ENCODE results near the gene GTF2IRD1. TPM values are rescaled to one million over a fixed set of nuclear protein-coding genes. Genes with fewer than 3 reads are reported as not detected.

Gene GTF2IRD1
- total RNA-seq, 1 experiment from 2014 or later: 42.9 TPM

DNA sequence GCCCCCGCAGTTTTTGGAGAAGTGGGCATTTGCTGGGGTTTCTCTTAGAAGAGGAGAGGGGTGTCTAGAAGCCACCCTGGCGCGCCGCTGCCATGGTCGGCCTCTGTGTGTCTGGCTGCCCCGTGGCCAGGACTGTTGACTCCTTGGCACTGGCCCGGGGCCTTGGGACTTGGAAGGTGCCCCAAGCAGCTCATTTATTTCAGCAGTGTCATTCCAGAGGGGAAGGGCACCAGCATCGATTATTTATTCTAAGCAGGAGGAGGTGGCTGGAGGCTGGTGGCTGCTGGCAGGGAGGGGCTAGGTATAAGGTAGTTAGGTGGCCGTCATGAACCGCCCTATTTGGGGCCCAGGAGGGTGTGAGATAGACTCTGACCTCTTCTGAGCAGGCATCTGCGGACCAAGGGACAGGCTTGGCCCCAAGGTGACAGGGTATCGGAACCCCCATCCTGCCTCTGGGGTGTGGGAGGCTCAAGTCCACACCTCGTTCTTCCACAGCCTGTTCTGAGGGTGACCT is 1.6 kb downstream of the GTF2IRD1 start (continued):
- TF ChIP-seq, protein P1, sequence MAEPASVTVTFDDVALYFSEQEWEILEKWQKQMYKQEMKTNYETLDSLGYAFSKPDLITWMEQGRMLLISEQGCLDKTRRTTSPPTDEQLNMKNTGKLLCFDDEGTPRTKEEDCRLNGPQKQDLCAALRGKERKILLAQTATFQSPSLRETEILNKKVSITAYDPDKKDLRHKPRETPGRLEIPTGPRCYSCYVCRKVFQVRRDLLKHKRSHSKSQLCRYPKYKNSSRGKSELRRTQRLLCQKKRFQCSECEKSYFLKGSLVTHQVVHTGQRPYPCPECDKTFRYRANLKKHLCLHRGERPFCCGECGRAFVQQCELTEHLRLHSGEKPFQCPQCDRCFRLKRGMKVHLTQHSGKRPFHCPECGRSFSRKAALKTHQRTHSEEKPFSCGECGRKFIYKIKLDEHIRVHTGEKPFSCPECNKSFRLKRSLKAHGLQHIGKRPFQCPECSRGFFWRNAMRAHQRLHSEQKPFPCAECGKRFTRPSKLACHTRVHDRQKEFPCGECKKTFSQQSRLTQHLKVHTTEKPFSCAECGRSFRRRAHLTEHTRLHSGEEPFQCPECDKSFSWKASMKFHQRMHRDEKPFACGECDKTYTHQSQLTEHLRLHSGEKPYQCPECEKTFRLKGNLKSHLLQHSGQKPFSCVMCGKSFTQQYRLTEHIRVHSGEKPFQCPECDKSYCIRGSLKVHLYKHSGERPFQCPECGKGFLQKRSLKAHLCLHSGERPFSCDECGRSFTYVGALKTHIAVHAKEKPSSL (CRISPR knock-in tag; conservative IDR thresholded peaks at IDR 0.05): no peak
- TF ChIP-seq ZNF423 (CRISPR knock-in tag; IDR thresholded peaks at IDR 0.05) (no peak), CREM (CRISPR knock-in tag; IDR thresholded peaks at IDR 0.05) (no peak), MYBL2 (CRISPR knock-in tag; IDR thresholded peaks at IDR 0.05) (no peak), ESRRA (CRISPR knock-in tag; IDR thresholded peaks at IDR 0.05; ENCODE audit: borderline replicate concordance) (no peak), ZNF317 (CRISPR knock-in tag; IDR thresholded peaks at IDR 0.05; ENCODE audit: borderline replicate concordance, low read depth) (no peak), TCF7 (CRISPR knock-in tag; IDR thresholded peaks at IDR 0.05; ENCODE audit: low read depth) (no peak)
- TF ChIP-seq, protein P2, sequence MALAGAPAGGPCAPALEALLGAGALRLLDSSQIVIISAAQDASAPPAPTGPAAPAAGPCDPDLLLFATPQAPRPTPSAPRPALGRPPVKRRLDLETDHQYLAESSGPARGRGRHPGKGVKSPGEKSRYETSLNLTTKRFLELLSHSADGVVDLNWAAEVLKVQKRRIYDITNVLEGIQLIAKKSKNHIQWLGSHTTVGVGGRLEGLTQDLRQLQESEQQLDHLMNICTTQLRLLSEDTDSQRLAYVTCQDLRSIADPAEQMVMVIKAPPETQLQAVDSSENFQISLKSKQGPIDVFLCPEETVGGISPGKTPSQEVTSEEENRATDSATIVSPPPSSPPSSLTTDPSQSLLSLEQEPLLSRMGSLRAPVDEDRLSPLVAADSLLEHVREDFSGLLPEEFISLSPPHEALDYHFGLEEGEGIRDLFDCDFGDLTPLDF (CRISPR knock-in tag; IDR thresholded peaks at IDR 0.05): no peak
- TF ChIP-seq, protein P3, sequence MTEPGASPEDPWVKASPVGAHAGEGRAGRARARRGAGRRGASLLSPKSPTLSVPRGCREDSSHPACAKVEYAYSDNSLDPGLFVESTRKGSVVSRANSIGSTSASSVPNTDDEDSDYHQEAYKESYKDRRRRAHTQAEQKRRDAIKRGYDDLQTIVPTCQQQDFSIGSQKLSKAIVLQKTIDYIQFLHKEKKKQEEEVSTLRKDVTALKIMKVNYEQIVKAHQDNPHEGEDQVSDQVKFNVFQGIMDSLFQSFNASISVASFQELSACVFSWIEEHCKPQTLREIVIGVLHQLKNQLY (CRISPR knock-in tag; IDR thresholded peaks at IDR 0.05): no peak
- TF ChIP-seq, protein P4, sequence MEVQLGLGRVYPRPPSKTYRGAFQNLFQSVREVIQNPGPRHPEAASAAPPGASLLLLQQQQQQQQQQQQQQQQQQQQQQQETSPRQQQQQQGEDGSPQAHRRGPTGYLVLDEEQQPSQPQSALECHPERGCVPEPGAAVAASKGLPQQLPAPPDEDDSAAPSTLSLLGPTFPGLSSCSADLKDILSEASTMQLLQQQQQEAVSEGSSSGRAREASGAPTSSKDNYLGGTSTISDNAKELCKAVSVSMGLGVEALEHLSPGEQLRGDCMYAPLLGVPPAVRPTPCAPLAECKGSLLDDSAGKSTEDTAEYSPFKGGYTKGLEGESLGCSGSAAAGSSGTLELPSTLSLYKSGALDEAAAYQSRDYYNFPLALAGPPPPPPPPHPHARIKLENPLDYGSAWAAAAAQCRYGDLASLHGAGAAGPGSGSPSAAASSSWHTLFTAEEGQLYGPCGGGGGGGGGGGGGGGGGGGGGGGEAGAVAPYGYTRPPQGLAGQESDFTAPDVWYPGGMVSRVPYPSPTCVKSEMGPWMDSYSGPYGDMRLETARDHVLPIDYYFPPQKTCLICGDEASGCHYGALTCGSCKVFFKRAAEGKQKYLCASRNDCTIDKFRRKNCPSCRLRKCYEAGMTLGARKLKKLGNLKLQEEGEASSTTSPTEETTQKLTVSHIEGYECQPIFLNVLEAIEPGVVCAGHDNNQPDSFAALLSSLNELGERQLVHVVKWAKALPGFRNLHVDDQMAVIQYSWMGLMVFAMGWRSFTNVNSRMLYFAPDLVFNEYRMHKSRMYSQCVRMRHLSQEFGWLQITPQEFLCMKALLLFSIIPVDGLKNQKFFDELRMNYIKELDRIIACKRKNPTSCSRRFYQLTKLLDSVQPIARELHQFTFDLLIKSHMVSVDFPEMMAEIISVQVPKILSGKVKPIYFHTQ (CRISPR knock-in tag; IDR thresholded peaks at IDR 0.05): no peak

DNA sequence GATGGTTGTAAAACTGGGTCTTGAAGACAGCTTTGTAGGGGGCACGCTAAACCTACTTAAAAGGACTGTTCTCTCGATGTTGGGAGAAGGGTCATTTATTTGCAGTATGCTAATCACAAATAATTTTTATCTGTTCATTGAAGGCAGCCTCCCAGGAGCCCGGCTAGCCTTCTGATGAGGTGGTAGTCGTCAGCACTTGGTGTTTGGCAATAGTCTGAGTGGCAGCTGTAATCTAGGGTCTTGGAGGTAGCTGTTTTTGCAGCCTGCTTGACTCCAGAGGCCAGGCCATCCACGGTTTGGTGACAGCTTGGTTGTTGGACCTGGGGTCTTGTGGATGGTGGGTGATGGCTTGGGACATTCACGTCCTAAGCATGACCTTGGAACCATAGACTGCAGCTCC is 2.2 kb downstream of the GTF2IRD1 start:
- DNase-seq (ENCODE audit: low spot score) (no peak), ATAC-seq (no peak)
- Mint-ChIP-seq H3K4me1 (peaks cover 13% of the 10 kb centered on the region), H3K36me3 (no peaks in the 10 kb centered on the region), H3K4me3 (no peak overlapping the region), H3K27ac (no peak overlapping the region; the same call in 1 of the 2 replicates), H3K27me3 (ENCODE audit: low read depth) (no peaks in the 10 kb centered on the region), H3K9me3 (no peaks in the 10 kb centered on the region)
- TF ChIP-seq FOXK1 (CRISPR knock-in tag; IDR thresholded peaks at IDR 0.05) (no peak), CREM (CRISPR knock-in tag; IDR thresholded peaks at IDR 0.05) (no peak), FOXJ3 (CRISPR knock-in tag; IDR thresholded peaks at IDR 0.05; ENCODE audit: borderline replicate concordance) (no peak), RORB (CRISPR knock-in tag; IDR thresholded peaks at IDR 0.05) (no peak), ZNF671 (CRISPR knock-in tag; IDR thresholded peaks at IDR 0.05) (no peak), ZNF317 (CRISPR knock-in tag; IDR thresholded peaks at IDR 0.05; ENCODE audit: borderline replicate concordance, low read depth) (no peak), OVOL2 (CRISPR knock-in tag; IDR thresholded peaks at IDR 0.05; ENCODE audit: borderline replicate concordance) (no peak)
- TF ChIP-seq, protein P5, sequence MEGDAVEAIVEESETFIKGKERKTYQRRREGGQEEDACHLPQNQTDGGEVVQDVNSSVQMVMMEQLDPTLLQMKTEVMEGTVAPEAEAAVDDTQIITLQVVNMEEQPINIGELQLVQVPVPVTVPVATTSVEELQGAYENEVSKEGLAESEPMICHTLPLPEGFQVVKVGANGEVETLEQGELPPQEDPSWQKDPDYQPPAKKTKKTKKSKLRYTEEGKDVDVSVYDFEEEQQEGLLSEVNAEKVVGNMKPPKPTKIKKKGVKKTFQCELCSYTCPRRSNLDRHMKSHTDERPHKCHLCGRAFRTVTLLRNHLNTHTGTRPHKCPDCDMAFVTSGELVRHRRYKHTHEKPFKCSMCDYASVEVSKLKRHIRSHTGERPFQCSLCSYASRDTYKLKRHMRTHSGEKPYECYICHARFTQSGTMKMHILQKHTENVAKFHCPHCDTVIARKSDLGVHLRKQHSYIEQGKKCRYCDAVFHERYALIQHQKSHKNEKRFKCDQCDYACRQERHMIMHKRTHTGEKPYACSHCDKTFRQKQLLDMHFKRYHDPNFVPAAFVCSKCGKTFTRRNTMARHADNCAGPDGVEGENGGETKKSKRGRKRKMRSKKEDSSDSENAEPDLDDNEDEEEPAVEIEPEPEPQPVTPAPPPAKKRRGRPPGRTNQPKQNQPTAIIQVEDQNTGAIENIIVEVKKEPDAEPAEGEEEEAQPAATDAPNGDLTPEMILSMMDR (IDR thresholded peaks at IDR 0.05): no peak
- TF ChIP-seq, protein P6, sequence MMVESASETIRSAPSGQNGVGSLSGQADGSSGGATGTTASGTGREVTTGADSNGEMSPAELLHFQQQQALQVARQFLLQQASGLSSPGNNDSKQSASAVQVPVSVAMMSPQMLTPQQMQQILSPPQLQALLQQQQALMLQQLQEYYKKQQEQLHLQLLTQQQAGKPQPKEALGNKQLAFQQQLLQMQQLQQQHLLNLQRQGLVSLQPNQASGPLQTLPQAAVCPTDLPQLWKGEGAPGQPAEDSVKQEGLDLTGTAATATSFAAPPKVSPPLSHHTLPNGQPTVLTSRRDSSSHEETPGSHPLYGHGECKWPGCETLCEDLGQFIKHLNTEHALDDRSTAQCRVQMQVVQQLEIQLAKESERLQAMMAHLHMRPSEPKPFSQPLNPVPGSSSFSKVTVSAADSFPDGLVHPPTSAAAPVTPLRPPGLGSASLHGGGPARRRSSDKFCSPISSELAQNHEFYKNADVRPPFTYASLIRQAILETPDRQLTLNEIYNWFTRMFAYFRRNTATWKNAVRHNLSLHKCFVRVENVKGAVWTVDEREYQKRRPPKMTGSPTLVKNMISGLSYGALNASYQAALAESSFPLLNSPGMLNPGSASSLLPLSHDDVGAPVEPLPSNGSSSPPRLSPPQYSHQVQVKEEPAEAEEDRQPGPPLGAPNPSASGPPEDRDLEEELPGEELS (CRISPR knock-in tag; IDR thresholded peaks at IDR 0.05): no peak
- TF ChIP-seq, protein P7, sequence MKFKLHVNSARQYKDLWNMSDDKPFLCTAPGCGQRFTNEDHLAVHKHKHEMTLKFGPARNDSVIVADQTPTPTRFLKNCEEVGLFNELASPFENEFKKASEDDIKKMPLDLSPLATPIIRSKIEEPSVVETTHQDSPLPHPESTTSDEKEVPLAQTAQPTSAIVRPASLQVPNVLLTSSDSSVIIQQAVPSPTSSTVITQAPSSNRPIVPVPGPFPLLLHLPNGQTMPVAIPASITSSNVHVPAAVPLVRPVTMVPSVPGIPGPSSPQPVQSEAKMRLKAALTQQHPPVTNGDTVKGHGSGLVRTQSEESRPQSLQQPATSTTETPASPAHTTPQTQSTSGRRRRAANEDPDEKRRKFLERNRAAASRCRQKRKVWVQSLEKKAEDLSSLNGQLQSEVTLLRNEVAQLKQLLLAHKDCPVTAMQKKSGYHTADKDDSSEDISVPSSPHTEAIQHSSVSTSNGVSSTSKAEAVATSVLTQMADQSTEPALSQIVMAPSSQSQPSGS (CRISPR knock-in tag; IDR thresholded peaks at IDR 0.05; ENCODE audit: borderline replicate concordance, low read depth): no peak
- CTCF ChIA-PET: interaction anchor here (1.1 kb wide), 1 partner anchor 50 kb away, joined by 3 read pairs; no protein-coding TSS in a partner anchor
- POLR2A ChIA-PET: no interaction called here
